ENCODE data around the gene CRACDL.

CRACDL gene

GRCh38 chr2:98777710-98778109 lies 158.3 kb downstream of the CRACDL start:
- Histone ChIP-seq H2BK120ac (ENCODE audit: low read depth, low read length) (no peak overlapping the region), H2BK5ac (ENCODE audit: low read length) (no peak overlapping the region), H3K79me1 (ENCODE audit: low read depth, low read length) (no peaks in the 10 kb centered on the region), H2AK5ac (ENCODE audit: low read depth, low read length) (no peak overlapping the region), H3K4ac (ENCODE audit: low read length) (no peak overlapping the region), H3K27ac (replicated peaks; ENCODE audit: low read length) (no peak overlapping the region), H3K27me3 (ENCODE audit: control insufficient read depth in 3 of 3, insufficient read depth in 3 of 3, low read depth in 1 of 3, low read length in 3 of 3) (peaks cover 0 to 2% (median 0%) of the 10 kb centered on the region in 3 experiments), H2BK12ac (ENCODE audit: low read length) (no peak overlapping the region), H3K36me3 (replicated peaks in 1 of 2; ENCODE audit: control insufficient read depth in 2 of 2, insufficient read depth in 2 of 2, low read length in 2 of 2) (no peaks in the 10 kb centered on the region), H3K4me1 (ENCODE audit: control insufficient read depth in 2 of 2, insufficient read depth in 1 of 2, low read depth in 1 of 2, low read length in 2 of 2) (no peaks in the 10 kb centered on the region), H4K8ac (ENCODE audit: low read depth, low read length) (no peak overlapping the region), H3K23ac (ENCODE audit: low read depth, low read length, poor library complexity) (no peak overlapping the region), H3K4me2 (ENCODE audit: insufficient read depth, low read length, poor library complexity, severe bottlenecking) (no peak overlapping the region), H2AFZ (ENCODE audit: low read length) (no peak overlapping the region), H3K4me3 (ENCODE audit: low read length in 2 of 2) (no peak overlapping the region), H3K18ac (ENCODE audit: low read length) (no peak overlapping the region), H3K9ac (ENCODE audit: low read depth, low read length, poor library complexity) (no peak overlapping the region), H4K91ac (ENCODE audit: low read depth, low read length, poor library complexity) (no peak overlapping the region), H3K9me3 (replicated peaks in 1 of 2; ENCODE audit: control insufficient read depth in 2 of 2, insufficient read depth in 1 of 2, low read depth in 1 of 2, low read length in 2 of 2) (no peaks in the 10 kb centered on the region), H3K14ac (ENCODE audit: low read length) (no peak overlapping the region), H2BK15ac (ENCODE audit: low read length) (no peak overlapping the region)
- DNase-seq (ENCODE audit: low spot score): no peak
- WGBS, 2 donors (ENCODE audit: extremely low coverage in 2 of 2, insufficient read length in 2 of 2, insufficient replicate concordance in 1 of 2): no CpG with 5 or more reads among the region's 1 CpG

GRCh38 chr2:98777076-98777475 lies 158.9 kb downstream of the CRACDL start:
- Histone ChIP-seq H3K27me3 (ENCODE audit: control insufficient read depth in 3 of 3, insufficient read depth in 3 of 3, low read depth in 1 of 3, low read length in 3 of 3) (peaks cover 0 to 4% (median 0%) of the 10 kb centered on the region in 3 experiments), H3K4me2 (ENCODE audit: insufficient read depth, low read length, poor library complexity, severe bottlenecking) (no peak overlapping the region), H2BK5ac (ENCODE audit: low read length) (no peak overlapping the region), H2AFZ (ENCODE audit: low read length) (no peak overlapping the region), H3K23ac (ENCODE audit: low read depth, low read length, poor library complexity) (no peak overlapping the region), H3K27ac (replicated peaks; ENCODE audit: low read length) (no peak overlapping the region), H4K8ac (ENCODE audit: low read depth, low read length) (no peak overlapping the region), H3K18ac (ENCODE audit: low read length) (no peak overlapping the region), H4K91ac (ENCODE audit: low read depth, low read length, poor library complexity) (no peak overlapping the region), H3K4me1 (ENCODE audit: control insufficient read depth in 2 of 2, insufficient read depth in 1 of 2, low read depth in 1 of 2, low read length in 2 of 2) (no peaks in the 10 kb centered on the region), H2AK5ac (ENCODE audit: low read depth, low read length) (no peak overlapping the region), H3K4me3 (ENCODE audit: low read length in 2 of 2) (no peak overlapping the region), H3K9me3 (replicated peaks in 1 of 2; ENCODE audit: control insufficient read depth in 2 of 2, insufficient read depth in 1 of 2, low read depth in 1 of 2, low read length in 2 of 2) (no peaks in the 10 kb centered on the region), H3K9ac (ENCODE audit: low read depth, low read length, poor library complexity) (no peak overlapping the region), H3K14ac (ENCODE audit: low read length) (no peak overlapping the region), H3K79me1 (ENCODE audit: low read depth, low read length) (no peaks in the 10 kb centered on the region), H2BK15ac (ENCODE audit: low read length) (no peak overlapping the region), H2BK12ac (ENCODE audit: low read length) (no peak overlapping the region), H2BK120ac (ENCODE audit: low read depth, low read length) (no peak overlapping the region), H3K36me3 (replicated peaks in 1 of 2; ENCODE audit: control insufficient read depth in 2 of 2, insufficient read depth in 2 of 2, low read length in 2 of 2) (no peaks in the 10 kb centered on the region), H3K4ac (ENCODE audit: low read length) (no peak overlapping the region)
- DNase-seq (ENCODE audit: low spot score): no peak
- no CpG with 5 or more reads among the region's 6 CpGs for WGBS, 2 donors (ENCODE audit: extremely low coverage in 2 of 2, insufficient read length in 2 of 2, insufficient replicate concordance in 1 of 2)

- DNase-seq (ENCODE audit: low spot score): no peak
- H4K91ac ChIP-seq (ENCODE audit: low read depth, low read length, poor library complexity): no peak overlapping the region
- H3K4me2 ChIP-seq (ENCODE audit: insufficient read depth, low read length, poor library complexity, severe bottlenecking): no peak overlapping the region
- no peak overlapping the region for H3K4me3 ChIP-seq (ENCODE audit: low read length in 2 of 2)
- H2BK12ac ChIP-seq (ENCODE audit: low read length): no peak overlapping the region
- H4K8ac ChIP-seq (ENCODE audit: low read depth, low read length): no peak overlapping the region
- H2BK5ac ChIP-seq (ENCODE audit: low read length): no peak overlapping the region
- H3K27me3 ChIP-seq (ENCODE audit: control insufficient read depth in 3 of 3, insufficient read depth in 3 of 3, low read depth in 1 of 3, low read length in 3 of 3): peaks cover 0 to 4% (median 0%) of the 10 kb centered on the region in 3 experiments
- no peaks in the 10 kb centered on the region for H3K9me3 ChIP-seq (replicated peaks in 1 of 2; ENCODE audit: control insufficient read depth in 2 of 2, insufficient read depth in 1 of 2, low read depth in 1 of 2, low read length in 2 of 2)
- H3K18ac ChIP-seq (ENCODE audit: low read length): no peak overlapping the region
- H3K36me3 ChIP-seq (replicated peaks in 1 of 2; ENCODE audit: control insufficient read depth in 2 of 2, insufficient read depth in 2 of 2, low read length in 2 of 2): no peaks in the 10 kb centered on the region
- no peak overlapping the region for H2AK5ac ChIP-seq (ENCODE audit: low read depth, low read length)
- no peak overlapping the region for H3K14ac ChIP-seq (ENCODE audit: low read length)
- H3K27ac ChIP-seq (replicated peaks; ENCODE audit: low read length): no peak overlapping the region
- no peak overlapping the region for H3K23ac ChIP-seq (ENCODE audit: low read depth, low read length, poor library complexity)
- no peak overlapping the region for H2BK120ac ChIP-seq (ENCODE audit: low read depth, low read length)
- no peak overlapping the region for H3K9ac ChIP-seq (ENCODE audit: low read depth, low read length, poor library complexity)
- no peak overlapping the region for H3K4ac ChIP-seq (ENCODE audit: low read length)
- H2AFZ ChIP-seq (ENCODE audit: low read length): no peak overlapping the region
- no peaks in the 10 kb centered on the region for H3K4me1 ChIP-seq (ENCODE audit: control insufficient read depth in 2 of 2, insufficient read depth in 1 of 2, low read depth in 1 of 2, low read length in 2 of 2)
- WGBS, 2 donors (ENCODE audit: extremely low coverage in 2 of 2, insufficient read length in 2 of 2, insufficient replicate concordance in 1 of 2): no CpG with 5 or more reads among the region's 1 CpG
- no peak overlapping the region for H2BK15ac ChIP-seq (ENCODE audit: low read length)
- H3K79me1 ChIP-seq (ENCODE audit: low read depth, low read length): no peaks in the 10 kb centered on the region
Observed at GRCh38 chr2:98776136-98776535, 159.9 kb downstream of the CRACDL start.

GRCh38 chr2:98775146-98775986 lies 160.7 kb downstream of the CRACDL start:
- Histone ChIP-seq H3K14ac (ENCODE audit: low read length) (no peak overlapping the region), H3K4me1 (ENCODE audit: control insufficient read depth in 2 of 2, insufficient read depth in 1 of 2, low read depth in 1 of 2, low read length in 2 of 2) (no peaks in the 10 kb centered on the region), H2BK120ac (ENCODE audit: low read depth, low read length) (no peak overlapping the region), H3K4me3 (ENCODE audit: low read length in 2 of 2) (peak overlapping the region in 1 of 2 donors; percentile 23), H4K8ac (ENCODE audit: low read depth, low read length) (no peak overlapping the region), H3K79me1 (ENCODE audit: low read depth, low read length) (no peaks in the 10 kb centered on the region), H2BK15ac (ENCODE audit: low read length) (no peak overlapping the region), H3K27me3 (ENCODE audit: control insufficient read depth in 3 of 3, insufficient read depth in 3 of 3, low read depth in 1 of 3, low read length in 3 of 3) (peaks cover 0 to 4% (median 0%) of the 10 kb centered on the region in 3 experiments), H3K23ac (ENCODE audit: low read depth, low read length, poor library complexity) (no peak overlapping the region), H3K9me3 (replicated peaks in 1 of 2; ENCODE audit: control insufficient read depth in 2 of 2, insufficient read depth in 1 of 2, low read depth in 1 of 2, low read length in 2 of 2) (no peaks in the 10 kb centered on the region), H2AFZ (ENCODE audit: low read length) (no peak overlapping the region), H3K9ac (ENCODE audit: low read depth, low read length, poor library complexity) (no peak overlapping the region), H3K36me3 (replicated peaks in 1 of 2; ENCODE audit: control insufficient read depth in 2 of 2, insufficient read depth in 2 of 2, low read length in 2 of 2) (no peaks in the 10 kb centered on the region), H3K4ac (ENCODE audit: low read length) (no peak overlapping the region), H3K18ac (ENCODE audit: low read length) (no peak overlapping the region), H2BK5ac (ENCODE audit: low read length) (no peak overlapping the region), H3K4me2 (ENCODE audit: insufficient read depth, low read length, poor library complexity, severe bottlenecking) (no peak overlapping the region), H2BK12ac (ENCODE audit: low read length) (no peak overlapping the region), H2AK5ac (ENCODE audit: low read depth, low read length) (no peak overlapping the region), H4K91ac (ENCODE audit: low read depth, low read length, poor library complexity) (no peak overlapping the region), H3K27ac (replicated peaks; ENCODE audit: low read length) (no peak overlapping the region)
- WGBS, 2 donors (ENCODE audit: extremely low coverage in 2 of 2, insufficient read length in 2 of 2, insufficient replicate concordance in 1 of 2): no CpG with 5 or more reads among the region's 20 CpGs
- no peak for DNase-seq (ENCODE audit: low spot score)

All from neuronal stem cell (in vitro differentiated cells).